NCI-H1105 (cell line): Measurements from ENCODE around the gene EPB41L3.
"Not testable (repeated sequence)": the region's sequence is repeated elsewhere in the genome, so short reads cannot be mapped to it uniquely, and the experiment has no call there.

Source experiments
- DNase-seq: peaks from one replicate; lab custom pipeline; 2025; lab: John Stamatoyannopoulos, UW

Gene EPB41L3

GRCh38 chr18:5543773-5544389 lies at the start of gene EPB41L3:
Gene EPB41L3, minus strand, starts transcription at chr18:5543997. Its CDS starts 54,814 bp downstream, at chr18:5489183.
- no peak for DNase-seq

- no peak for DNase-seq
These were observed 44.7 kb upstream of the EPB41L3 start for GRCh38 chr18:5588529-5588928.

GRCh38 chr18:5585653-5586052 lies 41.9 kb upstream of the EPB41L3 start:
- DNase-seq: no peak

GRCh38 chr18:5584746-5585417 lies 41.1 kb upstream of the EPB41L3 start:
- no peak for DNase-seq

- DNase-seq: no peak
These were observed 39.3 kb upstream of the EPB41L3 start for GRCh38 chr18:5582849-5583681.

- no peak for DNase-seq
These were observed 38.3 kb upstream of the EPB41L3 start for GRCh38 chr18:5582076-5582475.

GRCh38 chr18:5574843-5575242 lies 31.0 kb upstream of the EPB41L3 start:
- DNase-seq: no peak

- DNase-seq: no peak
These were observed 27.9 kb upstream of the EPB41L3 start for GRCh38 chr18:5571666-5572065.

GRCh38 chr18:5570613-5571012 lies 26.8 kb upstream of the EPB41L3 start:
- DNase-seq: not testable (repeated sequence)

- no peak for DNase-seq
These were observed 24.6 kb upstream of the EPB41L3 start for GRCh38 chr18:5568416-5568815.

- no peak for DNase-seq
These were observed 15.1 kb upstream of the EPB41L3 start for GRCh38 chr18:5558851-5559250.

- no peak for DNase-seq
These were observed 12.6 kb upstream of the EPB41L3 start for GRCh38 chr18:5556310-5556974.

GRCh38 chr18:5554629-5555028 lies 10.8 kb upstream of the EPB41L3 start:
- no peak for DNase-seq

GRCh38 chr18:5546660-5547059 lies 2.9 kb upstream of the EPB41L3 start:
- DNase-seq: no peak

GRCh38 chr18:5543036-5543680 lies 639 bp downstream of the EPB41L3 start:
- DNase-seq: no peak

- no peak for DNase-seq
These were observed 1.2 kb downstream of the EPB41L3 start for GRCh38 chr18:5542515-5543035.

- DNase-seq: no peak
These were observed 2.2 kb downstream of the EPB41L3 start for GRCh38 chr18:5541644-5542043.

- no peak for DNase-seq
These were observed 4.4 kb downstream of the EPB41L3 start for GRCh38 chr18:5539391-5539790.

GRCh38 chr18:5538544-5538943 lies 5.3 kb downstream of the EPB41L3 start:
- DNase-seq: no peak

GRCh38 chr18:5537860-5538259 lies 5.9 kb downstream of the EPB41L3 start:
- no peak for DNase-seq

GRCh38 chr18:5534845-5535244 lies 9.0 kb downstream of the EPB41L3 start:
- no peak for DNase-seq

- DNase-seq: no peak
These were observed 11.7 kb downstream of the EPB41L3 start for GRCh38 chr18:5532066-5532465.
